Heart left ventricle (tissue), 16 donors: Measurements from ENCODE around the gene TRIM25. TPM values are rescaled to one million over a fixed set of nuclear protein-coding genes. Genes with fewer than 3 reads are reported as not detected.

Experiments
- ATAC-seq, 4 donors: fragments of 200-7000 bp; cut with Tn5 transposase; one replicate each; pipeline ENCODE4 v1.9.1; 2020 to 2022; ENCODE audit warnings: moderate library complexity in 4 of 4, mild to moderate bottlenecking in 3 of 4, moderate number of reproducible peaks in 1 of 4
- DNase-seq, 5 donors: peaks; one replicate each; pipeline ENCODE4 v3.0.0-alpha.2; 2020
- H3K27ac ChIP-seq, 12 donors: fragments of 200-600 bp; sonication (generic) in 4 of 12; one replicate each; pipeline versions ENCODE4 v1.5.0 to v1.8.0; 2016 to 2022; ENCODE audit warnings: mild to moderate bottlenecking in 2 of 12
- H3K27me3 ChIP-seq, 9 donors: fragments of 200-600 bp; sonication (generic) in 2 of 9; one replicate each; pipeline versions ENCODE4 v1.5.1 to v1.8.0; 2016 to 2022; ENCODE audit warnings: mild to moderate bottlenecking in 3 of 9
- H3K36me3 ChIP-seq, 9 donors: fragments of 200-600 bp; sonication (generic) in 2 of 9; one replicate each; pipeline versions ENCODE4 v1.5.0 to v1.8.0; 2018 to 2022; ENCODE audit warnings: mild to moderate bottlenecking in 2 of 9
- H3K4me1 ChIP-seq, 12 donors: fragments of 200-600 bp; sonication (generic) in 4 of 12; one replicate each; pipeline versions ENCODE4 v1.5.0 to v1.8.0; 2016 to 2022; ENCODE audit warnings: mild to moderate bottlenecking in 3 of 12
- H3K4me3 ChIP-seq, 12 donors: fragments of 200-600 bp; sonication (generic) in 4 of 12; one replicate each; pipeline versions ENCODE4 v1.5.0 to v1.8.0; 2017 to 2022; ENCODE audit warnings: mild to moderate bottlenecking in 9 of 12, moderate library complexity in 4 of 12
- H3K9me3 ChIP-seq, 12 donors: fragments of 200-600 bp; sonication (generic) in 4 of 12; one replicate each; pipeline versions ENCODE4 v1.5.0 to v1.8.0; 2016 to 2022; ENCODE audit warnings: mild to moderate bottlenecking in 1 of 12
- CTCF ChIP-seq, 12 donors: fragments of 200-600 bp; sonication (generic) in 4 of 12; IDR thresholded peaks; one replicate each; pipeline versions ENCODE4 v1.5.0 to v1.8.0; 2018 to 2022; ENCODE audit warnings: antibody characterized with exemption in 12 of 12, mild to moderate bottlenecking in 5 of 12
- POLR2A ChIP-seq, 2 donors: fragments of 450-650 bp; IDR thresholded peaks; one replicate each; pipeline ENCODE4 v1.6.1; 2017; ENCODE audit warnings: antibody characterized with exemption in 2 of 2, mild to moderate bottlenecking in 2 of 2, moderate library complexity in 2 of 2
- WGBS, 4 donors: extraction: QIAGEN DNeasy Blood & Tissue Kit in 2 of 4; methylation state at CpG; one replicate each; pipeline versions ENCODE4 v1.1.5 to v1.1.7; 2013 to 2018; 5-methylcytosine and 5-hydroxymethylcytosine counted together
- intact Hi-C, 10 donors: fragments of 100-400 bp; cut with DNase I; formaldehyde crosslinking; loops; one replicate each; pipeline versions ENCODE4 v1.11.1 to v1.14.2; 2022
- polyA plus RNA-seq, 2 donors: library from polyadenylated mRNA; stranded (reverse); fragments of 200-250 nt; gene quantifications; one replicate each; pipeline ENCODE4 v1.2.3, GENCODE V29; 2013
- total RNA-seq, 9 donors: library from RNA; depleted of rRNA in 2 of 9; stranded (reverse); fragments of >200 nt in 2 of 9; fragmentation: NEBNext Ultra II Directional in 3 of 9; extraction: Animal tissue kit (Norgen Biotek cat#: 25700) in 3 of 9; gene quantifications; one replicate each; pipeline versions ENCODE4 v1.1.0 to v1.2.4, GENCODE V29; 2016 to 2023
- donor health status: ischemic (EF 13 %, LVEDD 7.1; RV severe dilation, severe dysfunction).
- donor health status: healthy with polysubstance abuse.
- donor health status: DM: no; HTN: yes; CAD: no.
- donor health status: DM: no; HTN: no; CAD: no.
- donor health status: ischemic (EF 25% LVEDD 6.9; RV normal size, moderate dysfunction).
- donor health status: ischemic (EF 25% LVEDD 5.7; RV mildly dilated, moderate dysfunction).
- donor health status: healthy.
- donor health status: DM: yes; HTN: yes; CAD: no.
- donor health status: ischemic (EF 35%, LVEDD 5.7; RV mildly dilated, moderate dysfunction).
- donor health status: nonischemic (EF 11% LVEDD 7.7; RV severe dilation, severe dysfunction).
- donor health status: DM: yes; HTN: yes; CAD: no.
- donor health status: PGD.
- donor health status: ischemic (EF 29% LVEDD 5.4; RV normal size, mild dysfunction).
- donor health status: nonischemic (EF 23%, LVEDD 6.1; RV moderate dilation, normal function).

The TRIM25 gene
- total and polyA plus RNA-seq, 11 donors = 9.2 to 55.9 (median 14.9) TPM

GRCh38 chr17:56850591-56850990 lies 63.3 kb downstream of the TRIM25 start:
- DNase-seq = no peak
- peaks cover 0 to 69% (median 48%) of the 10 kb centered on the region in 9 donors for H3K36me3 ChIP-seq
- no peak for ATAC-seq
- H3K9me3 ChIP-seq = no peaks in the 10 kb centered on the region
- TF ChIP-seq CTCF (IDR thresholded peaks at IDR 0.05) = no peak
- TF ChIP-seq POLR2A (IDR thresholded peaks at IDR 0.05) = no peak
- H3K4me3 ChIP-seq = no peak overlapping the region
- no peaks in the 10 kb centered on the region for H3K27me3 ChIP-seq
- peak overlapping the region in 2 of 12 donors; percentile 4 to 62 for H3K27ac ChIP-seq
- H3K4me1 ChIP-seq = peaks cover 0 to 9% (median 0%) of the 10 kb centered on the region in 12 donors
- WGBS, 4 donors = 83 to 86% (median 85%) methylated on average over 2 of the region's 2 CpGs
- intact Hi-C loops = no loop called here

DNA sequence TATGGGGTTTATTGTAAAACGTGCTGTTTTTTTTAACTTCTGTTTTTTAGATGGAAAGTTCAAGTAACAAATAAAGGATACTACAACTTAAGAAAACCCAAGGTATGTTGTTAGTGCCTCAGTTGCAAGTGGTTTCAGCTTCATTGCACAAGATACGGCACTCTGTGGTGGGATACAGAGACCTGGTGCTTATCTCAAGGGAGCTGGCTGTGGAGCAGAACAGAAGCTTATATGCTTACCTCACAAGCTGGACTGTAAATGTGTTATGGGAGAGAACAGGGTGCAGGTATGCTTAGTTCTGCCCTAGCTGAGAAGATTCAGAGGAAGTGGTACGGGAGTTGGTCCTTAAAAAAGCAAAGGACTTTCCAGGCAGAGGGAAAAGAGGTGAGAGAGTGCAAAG lies 64.7 kb downstream of the TRIM25 start:
- TF ChIP-seq CTCF (IDR thresholded peaks at IDR 0.05) = no peak
- 72 to 95% (median 78%) methylated on average over 3 of the region's 3 CpGs for WGBS, 4 donors
- no peak overlapping the region for H3K4me3 ChIP-seq
- H3K9me3 ChIP-seq = no peaks in the 10 kb centered on the region
- ATAC-seq = no peak
- peaks cover 0 to 67% (median 37%) of the 10 kb centered on the region in 9 donors for H3K36me3 ChIP-seq
- peaks cover 0 to 9% (median 0%) of the 10 kb centered on the region in 12 donors for H3K4me1 ChIP-seq
- H3K27ac ChIP-seq = no peak overlapping the region
- intact Hi-C loops = no loop called here
- H3K27me3 ChIP-seq = no peaks in the 10 kb centered on the region
- no peak for DNase-seq

DNA sequence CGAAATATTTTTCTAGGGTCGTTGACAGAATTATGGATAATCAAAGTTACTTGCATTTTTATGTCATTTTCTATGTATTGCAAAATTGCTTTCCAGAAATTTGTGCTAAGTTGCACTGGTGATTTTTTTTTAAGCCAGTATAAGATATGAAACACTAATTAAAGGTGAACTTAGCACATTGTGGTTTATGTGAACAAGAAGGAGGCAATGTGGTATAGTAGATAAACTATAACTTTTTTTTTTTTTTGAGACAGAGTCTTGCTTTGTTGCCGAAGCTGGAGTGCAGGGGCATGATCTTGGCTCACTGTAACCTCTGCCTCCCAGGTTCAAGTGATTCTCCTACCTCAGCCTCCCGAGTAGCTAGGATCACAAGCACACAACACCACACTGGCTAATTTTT lies 66.7 kb downstream of the TRIM25 start:
- no peak for DNase-seq
- 90 to 98% (median 97%) methylated on average over 4 of the region's 4 CpGs for WGBS, 4 donors
- peaks cover 0 to 60% (median 34%) of the 10 kb centered on the region in 9 donors for H3K36me3 ChIP-seq
- H3K9me3 ChIP-seq = no peaks in the 10 kb centered on the region
- no peak for ATAC-seq
- H3K4me3 ChIP-seq = no peak overlapping the region
- TF ChIP-seq POLR2A (IDR thresholded peaks at IDR 0.05) (no peak), CTCF (IDR thresholded peaks at IDR 0.05) (no peak)
- intact Hi-C loops = no loop called here
- H3K4me1 ChIP-seq = peaks cover 0 to 14% (median 0%) of the 10 kb centered on the region in 12 donors
- no peak overlapping the region for H3K27ac ChIP-seq
- no peaks in the 10 kb centered on the region for H3K27me3 ChIP-seq

- Histone ChIP-seq H3K36me3 (peaks cover 0 to 49% (median 34%) of the 10 kb centered on the region in 9 donors), H3K27me3 (no peaks in the 10 kb centered on the region), H3K27ac (no peak overlapping the region), H3K4me3 (no peak overlapping the region), H3K9me3 (no peaks in the 10 kb centered on the region), H3K4me1 (peaks cover 0 to 11% (median 0%) of the 10 kb centered on the region in 12 donors)
- WGBS, 4 donors = 94 to 100% (median 97%) methylated on average over 1 of the region's 1 CpG
- intact Hi-C loops = no loop called here
- DNase-seq (no peak), ATAC-seq (no peak)
- no peak for TF ChIP-seq POLR2A (IDR thresholded peaks at IDR 0.05)
- TF ChIP-seq CTCF (IDR thresholded peaks at IDR 0.05) = no peak
These were observed 67.9 kb downstream of the TRIM25 start for GRCh38 chr17:56845934-56846333.
